SK-N-SH (cell line): ENCODE measurements around the gene GSPT2. TPM values are rescaled to one million over a fixed set of nuclear protein-coding genes. Genes with fewer than 3 reads are reported as not detected.
"Not testable (repeated sequence)": the region's sequence is repeated elsewhere in the genome, so short reads cannot be mapped to it uniquely, and the experiment has no call there.

Source experiments
- CTCF ChIA-PET: fragments of 300-600, 350-600 bp; formaldehyde crosslinking; extraction: SDS; loops from one replicate; lab custom pipeline; 2021; lab: Yijun Ruan, JAX
- POLR2A ChIA-PET: fragments of 350-600 bp; sonication (Branson Sonifier 250); formaldehyde crosslinking; extraction: SDS; loops from one replicate; lab custom pipeline; 2020; ENCODE audit warnings: antibody characterized with exemption, inconsistent platforms; lab: Yijun Ruan, JAX
- DNase-seq: peaks from one replicate; pipeline ENCODE4 v3.0.0; 2012
- H2AFZ ChIP-seq: fragments of 200-600 bp; sonication (generic); 2 replicates; pipeline ENCODE4 v1.8.1; 2016; ENCODE audit warnings: antibody characterized with exemption, mild to moderate bottlenecking, low read depth
- H3F3A ChIP-seq: fragments of 200-600 bp; sonication (generic); replicated peaks from 2 replicates; pipeline ENCODE3; 2016; ENCODE audit warnings: antibody characterized with exemption, mild to moderate bottlenecking; ENCODE audit not compliant: insufficient read depth
- H3K27ac ChIP-seq, 2 experiments: fragments of 200-500 bp in 1 of 2; fragments of 200-600 bp in 1 of 2; sonication (Bioruptor generic) in 1 of 2; sonication (generic), shearing (Covaris generic) in 1 of 2; 2 replicates each; pipeline versions ENCODE4 v1.5.1 to v1.6.1; 2014 to 2016; ENCODE audit warnings: low read depth in 2 of 2, inconsistent platforms in 1 of 2, low read length in 1 of 2, mild to moderate bottlenecking in 1 of 2, mixed read lengths in 1 of 2
- H3K27me3 ChIP-seq: fragments of 200-600 bp; sonication (generic), shearing (Covaris generic); 2 replicates; pipeline ENCODE4 v1.6.1; 2016; ENCODE audit warnings: mixed run types; ENCODE audit not compliant: insufficient read depth
- H3K36me3 ChIP-seq, 2 experiments: fragments of 200-500 bp in 1 of 2; fragments of 200-600 bp in 1 of 2; sonication (Bioruptor generic) in 1 of 2; sonication (generic) in 1 of 2; replicated peaks in 1 of 2; 2 replicates each; pipeline versions ENCODE3 to v1.5.1; 2014 to 2016; ENCODE audit warnings: low read length in 1 of 2, mild to moderate bottlenecking in 1 of 2; ENCODE audit not compliant: insufficient read depth in 2 of 2, control insufficient read depth in 1 of 2
- H3K4me1 ChIP-seq, 2 experiments: fragments of 200-500 bp in 1 of 2; fragments of 200-600 bp in 1 of 2; sonication (Bioruptor generic) in 1 of 2; sonication (generic), shearing (Covaris generic) in 1 of 2; 2 replicates each; pipeline versions ENCODE4 v1.5.1 to v1.6.1; 2014 to 2016; ENCODE audit warnings: low read depth in 1 of 2, low read length in 1 of 2, mixed run types in 1 of 2; ENCODE audit not compliant: insufficient read depth in 2 of 2, control insufficient read depth in 1 of 2
- H3K4me2 ChIP-seq: fragments of 200-600 bp; sonication (generic), shearing (Covaris generic); 2 replicates; pipeline ENCODE4 v1.6.1; 2017; ENCODE audit warnings: mixed run types
- H3K4me3 ChIP-seq, 2 experiments: fragments of 200-500 bp in 1 of 2; fragments of 200-600 bp in 1 of 2; sonication (Bioruptor generic) in 1 of 2; sonication (generic), shearing (Covaris generic) in 1 of 2; 2 replicates each; pipeline versions ENCODE4 v1.5.1 to v1.8.1; 2014 to 2016; ENCODE audit warnings: low read depth in 2 of 2, inconsistent platforms in 1 of 2, low read length in 1 of 2, mild to moderate bottlenecking in 1 of 2, mixed read lengths in 1 of 2, moderate library complexity in 1 of 2
- H3K79me2 ChIP-seq: fragments of 200-600 bp; sonication (generic); 2 replicates; pipeline ENCODE4 v1.8.1; 2017; ENCODE audit warnings: mild to moderate bottlenecking; ENCODE audit not compliant: insufficient read depth
- H3K9ac ChIP-seq: fragments of 200-600 bp; sonication (generic); 2 replicates; pipeline ENCODE4 v1.6.1; 2017; ENCODE audit warnings: mixed run types
- H3K9me2 ChIP-seq: fragments of 200-600 bp; sonication (generic); 2 replicates; pipeline ENCODE4 v1.6.1; 2017; ENCODE audit warnings: mixed run types
- H3K9me3 ChIP-seq: fragments of 200-600 bp; sonication (generic); 2 replicates; pipeline ENCODE4 v1.6.1; 2017; ENCODE audit warnings: mixed run types, mild to moderate bottlenecking, moderate library complexity
- H4K20me1 ChIP-seq: fragments of 200-600 bp; sonication (generic); 2 replicates; pipeline ENCODE4 v1.6.1; 2017; ENCODE audit warnings: mild to moderate bottlenecking, mixed run types; ENCODE audit not compliant: insufficient read depth
- CHD2 ChIP-seq: fragments of 150-350 bp; IDR thresholded peaks from 2 replicates; pipeline ENCODE4 v1.6.1; 2018; ENCODE audit warnings: low read length; ENCODE audit not compliant: partially characterized antibody
- FOXJ3 ChIP-seq: sonication (generic); formaldehyde crosslinking; IDR thresholded peaks from 2 replicates; pipeline ENCODE4 v1.5.1; 2020; ENCODE audit warnings: mild to moderate bottlenecking, missing genetic modification reagents
- FOXM1 ChIP-seq: IDR thresholded peaks from 2 replicates; pipeline ENCODE4 v1.4.0; 2012; ENCODE audit warnings: low read depth, mild to moderate bottlenecking
- GABPA ChIP-seq: IDR thresholded peaks from 2 replicates; pipeline ENCODE4 v1.4.0; 2012; ENCODE audit warnings: low read depth, mild to moderate bottlenecking
- IRF3 ChIP-seq: fragments of 150-350 bp; IDR thresholded peaks from 2 replicates; pipeline ENCODE4 v1.6.1; 2016; ENCODE audit warnings: mild to moderate bottlenecking, low read depth, low read length
- RXRA ChIP-seq: IDR thresholded peaks from 2 replicates; pipeline ENCODE4 v1.4.0; 2012; ENCODE audit warnings: low read depth, mild to moderate bottlenecking, borderline replicate concordance
- ZBTB33 ChIP-seq: IDR thresholded peaks from 2 replicates; pipeline ENCODE4 v1.4.0; 2012; ENCODE audit warnings: low read depth, borderline replicate concordance
- WGBS: methylation state at CpG from one replicate; pipeline ENCODE4 v1.1.6; 2017; ENCODE audit warnings: low lambda C conversion rate; 5-methylcytosine and 5-hydroxymethylcytosine counted together
- polyA plus RNA-seq, 3 experiments: library from polyadenylated mRNA; depleted of rRNA; stranded (reverse); fragments of >200 nt; gene quantifications; 2 replicates each; pipeline ENCODE4 v1.2.3, GENCODE V29; 2012

GSPT2 gene
- polyA plus RNA-seq, 1 of the 3 experiments (the other 2 are of a cell fraction), result 2.5 TPM

- no peak for TF ChIP-seq RXRA
- TF ChIP-seq FOXJ3 (CRISPR knock-in tag), result no peak
- no peak for TF ChIP-seq ZBTB33
- TF ChIP-seq IRF3, result no peak
Measured at GRCh38 chrX:51694254-51694653, 49.0 kb upstream of the GSPT2 start (continued).

GRCh38 chrX:51697397-51697796, 45.8 kb upstream of the GSPT2 start:
- no peak for DNase-seq
- Histone ChIP-seq H3K27me3 (peaks cover 6% of the 10 kb centered on the region; the same call in 1 of the 2 replicates), H3K4me2 (no peak overlapping the region), H3F3A (no peaks in the 10 kb centered on the region), H3K4me3 (no peak overlapping the region), H3K9ac (no peak overlapping the region), H3K9me2 (no peaks in the 10 kb centered on the region), H3K9me3 (no peaks in the 10 kb centered on the region), H3K27ac (no peak overlapping the region), H3K4me1 (no peaks in the 10 kb centered on the region), H3K79me2 (no peaks in the 10 kb centered on the region), H2AFZ (no peak overlapping the region), H3K36me3 (no peaks in the 10 kb centered on the region), H4K20me1 (no peaks in the 10 kb centered on the region)
- CTCF ChIA-PET, result no interaction called here
- WGBS, result 0% methylated on average over 1 of the region's 8 CpGs
- TF ChIP-seq GABPA (no peak), FOXM1 (no peak), IRF3 (no peak), CHD2 (no peak), ZBTB33 (no peak)
- POLR2A ChIA-PET, result no interaction called here

GRCh38 chrX:51710277-51711164, 32.7 kb upstream of the GSPT2 start, which contains the start of gene CENPVL1:
Gene CENPVL1, plus strand, starts transcription at chrX:51710512. Its CDS starts 0 bp downstream, at chrX:51710512.
- H4K20me1 ChIP-seq, POLR2A ChIA-PET, H3K36me3 ChIP-seq, H3K9me3 ChIP-seq, H3K4me1 ChIP-seq, H3K27me3 ChIP-seq, H3K4me2 ChIP-seq, CTCF ChIA-PET, H2AFZ ChIP-seq, H3K27ac ChIP-seq, DNase-seq, H3F3A ChIP-seq, H3K9ac ChIP-seq, H3K79me2 ChIP-seq, H3K9me2 ChIP-seq, H3K4me3 ChIP-seq: not testable (repeated sequence)
- WGBS, result no CpG with 5 or more reads among the region's 87 CpGs

- H3K9me3 ChIP-seq, H3K4me3 ChIP-seq, H3K9ac ChIP-seq, H3K4me2 ChIP-seq, POLR2A ChIA-PET, H3K79me2 ChIP-seq, H3K27ac ChIP-seq, H2AFZ ChIP-seq, H4K20me1 ChIP-seq, H3K4me1 ChIP-seq, DNase-seq, H3F3A ChIP-seq, H3K9me2 ChIP-seq, CTCF ChIA-PET, H3K27me3 ChIP-seq, H3K36me3 ChIP-seq: not testable (repeated sequence)
- no CpG with 5 or more reads among the region's 18 CpGs for WGBS
Measured at GRCh38 chrX:51712943-51713647, 30.1 kb upstream of the GSPT2 start.
